Mammary epithelial cell (primary cell): ENCODE measurements around the gene PRM2.

Experiments used
- EZH2 ChIP-seq: IDR thresholded peaks from 2 replicates; pipeline ENCODE4 v1.6.1; 2012; ENCODE audit warnings: low read length, inconsistent platforms, borderline replicate concordance
- TF ChIP-seq, protein P1 (sequence below), 2 donors: IDR thresholded peaks in 1 of 2; conservative IDR thresholded peaks in 1 of 2; 2 replicates each; pipeline ENCODE4 v1.5.1; 2011 to 2012; ENCODE audit warnings: inconsistent platforms in 2 of 2, low read length in 2 of 2, mild to moderate bottlenecking in 2 of 2, control low read depth in 1 of 2, low read depth in 1 of 2; ENCODE audit not compliant: insufficient read depth in 1 of 2; ENCODE audit errors: extremely low read depth in 1 of 2

DNA sequence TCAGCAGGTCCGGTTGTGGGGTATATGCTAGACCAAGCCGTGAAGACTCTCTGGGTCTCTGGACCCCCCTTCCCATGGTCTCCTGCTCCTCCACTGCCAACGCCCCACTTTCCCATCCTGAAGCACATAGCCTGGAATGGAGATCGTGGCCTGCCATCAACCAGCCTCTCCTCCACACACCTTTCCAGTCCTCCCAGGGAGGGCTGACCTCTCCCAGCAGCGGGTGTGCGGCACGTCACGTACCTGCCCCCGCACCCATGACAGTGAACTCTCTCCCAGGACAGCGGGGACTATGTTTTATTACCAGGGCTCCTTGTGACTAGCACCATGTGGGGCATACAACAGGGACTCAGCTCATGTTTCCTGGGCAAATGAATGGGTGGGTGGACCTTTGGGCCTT, 4.7 kb downstream of the PRM2 start:
- TF ChIP-seq, protein P1, sequence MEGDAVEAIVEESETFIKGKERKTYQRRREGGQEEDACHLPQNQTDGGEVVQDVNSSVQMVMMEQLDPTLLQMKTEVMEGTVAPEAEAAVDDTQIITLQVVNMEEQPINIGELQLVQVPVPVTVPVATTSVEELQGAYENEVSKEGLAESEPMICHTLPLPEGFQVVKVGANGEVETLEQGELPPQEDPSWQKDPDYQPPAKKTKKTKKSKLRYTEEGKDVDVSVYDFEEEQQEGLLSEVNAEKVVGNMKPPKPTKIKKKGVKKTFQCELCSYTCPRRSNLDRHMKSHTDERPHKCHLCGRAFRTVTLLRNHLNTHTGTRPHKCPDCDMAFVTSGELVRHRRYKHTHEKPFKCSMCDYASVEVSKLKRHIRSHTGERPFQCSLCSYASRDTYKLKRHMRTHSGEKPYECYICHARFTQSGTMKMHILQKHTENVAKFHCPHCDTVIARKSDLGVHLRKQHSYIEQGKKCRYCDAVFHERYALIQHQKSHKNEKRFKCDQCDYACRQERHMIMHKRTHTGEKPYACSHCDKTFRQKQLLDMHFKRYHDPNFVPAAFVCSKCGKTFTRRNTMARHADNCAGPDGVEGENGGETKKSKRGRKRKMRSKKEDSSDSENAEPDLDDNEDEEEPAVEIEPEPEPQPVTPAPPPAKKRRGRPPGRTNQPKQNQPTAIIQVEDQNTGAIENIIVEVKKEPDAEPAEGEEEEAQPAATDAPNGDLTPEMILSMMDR (conservative IDR thresholded peaks at IDR 0.05 in 1 of 2, IDR thresholded peaks at IDR 0.05 in 1 of 2; ENCODE audit: extremely low read depth in 1 of 2, insufficient read depth in 1 of 2, low read depth in 1 of 2, low read length in 2 of 2) = no peak
- no peak for TF ChIP-seq EZH2
